ENCODE results near the gene CD8A.

DNA sequence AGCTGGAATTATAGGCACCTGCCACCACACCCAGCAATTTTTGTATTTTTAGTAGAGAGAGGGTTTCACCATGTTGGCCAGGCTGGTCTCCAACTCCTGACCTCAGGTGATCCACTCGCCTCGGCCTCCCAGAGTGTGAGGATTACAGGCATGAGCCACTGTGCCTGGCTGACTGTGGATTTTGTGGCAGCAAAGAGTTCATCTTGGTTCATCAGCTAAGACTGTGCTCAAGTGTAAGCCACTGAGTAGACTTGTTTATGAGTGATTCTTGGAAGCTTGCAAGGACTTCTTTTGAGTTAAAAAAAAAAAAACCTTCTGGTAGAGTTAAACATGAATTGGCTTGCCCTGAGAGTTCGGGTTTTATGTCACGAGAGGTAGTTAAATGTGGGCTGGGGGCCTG, 36.2 kb upstream of the CD8A start:
- no peak for TF ChIP-seq GATA2 (IDR thresholded peaks at IDR 0.05; ENCODE audit: low read depth, low read length)
- no peak for TF ChIP-seq GATA3 (IDR thresholded peaks at IDR 0.05; ENCODE audit: low read depth, low read length)
